ENCODE measurements around the gene CXCL1.

Gene CXCL1

DNA sequence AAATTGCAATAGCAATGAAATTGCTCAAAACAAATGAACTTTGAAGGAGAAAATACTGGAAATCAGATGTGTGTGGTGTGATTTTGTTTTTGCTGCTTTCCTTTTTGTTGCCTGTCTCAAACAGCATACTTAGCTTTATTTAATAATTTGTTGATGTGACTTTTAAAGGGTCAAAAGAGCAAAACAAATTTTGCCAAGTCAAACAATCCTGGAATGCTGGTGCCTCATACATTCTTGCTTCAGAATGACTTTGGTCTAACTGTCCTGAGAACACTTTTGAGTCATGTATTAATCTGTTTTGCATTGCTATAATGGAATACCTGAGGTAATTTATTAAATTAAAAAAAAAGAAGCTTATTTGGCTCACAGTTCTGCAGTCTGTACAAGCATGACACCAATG, 12.7 kb upstream of the CXCL1 start:
- TF ChIP-seq, protein P1, sequence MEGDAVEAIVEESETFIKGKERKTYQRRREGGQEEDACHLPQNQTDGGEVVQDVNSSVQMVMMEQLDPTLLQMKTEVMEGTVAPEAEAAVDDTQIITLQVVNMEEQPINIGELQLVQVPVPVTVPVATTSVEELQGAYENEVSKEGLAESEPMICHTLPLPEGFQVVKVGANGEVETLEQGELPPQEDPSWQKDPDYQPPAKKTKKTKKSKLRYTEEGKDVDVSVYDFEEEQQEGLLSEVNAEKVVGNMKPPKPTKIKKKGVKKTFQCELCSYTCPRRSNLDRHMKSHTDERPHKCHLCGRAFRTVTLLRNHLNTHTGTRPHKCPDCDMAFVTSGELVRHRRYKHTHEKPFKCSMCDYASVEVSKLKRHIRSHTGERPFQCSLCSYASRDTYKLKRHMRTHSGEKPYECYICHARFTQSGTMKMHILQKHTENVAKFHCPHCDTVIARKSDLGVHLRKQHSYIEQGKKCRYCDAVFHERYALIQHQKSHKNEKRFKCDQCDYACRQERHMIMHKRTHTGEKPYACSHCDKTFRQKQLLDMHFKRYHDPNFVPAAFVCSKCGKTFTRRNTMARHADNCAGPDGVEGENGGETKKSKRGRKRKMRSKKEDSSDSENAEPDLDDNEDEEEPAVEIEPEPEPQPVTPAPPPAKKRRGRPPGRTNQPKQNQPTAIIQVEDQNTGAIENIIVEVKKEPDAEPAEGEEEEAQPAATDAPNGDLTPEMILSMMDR (IDR thresholded peaks at IDR 0.05; ENCODE audit: low read depth, low read length, missing control alignments), result no peak
- H3K4me3 ChIP-seq (ENCODE audit: low read depth, low read length), result no peak overlapping the region
- no peak for DNase-seq (ENCODE audit: low read depth)

DNA sequence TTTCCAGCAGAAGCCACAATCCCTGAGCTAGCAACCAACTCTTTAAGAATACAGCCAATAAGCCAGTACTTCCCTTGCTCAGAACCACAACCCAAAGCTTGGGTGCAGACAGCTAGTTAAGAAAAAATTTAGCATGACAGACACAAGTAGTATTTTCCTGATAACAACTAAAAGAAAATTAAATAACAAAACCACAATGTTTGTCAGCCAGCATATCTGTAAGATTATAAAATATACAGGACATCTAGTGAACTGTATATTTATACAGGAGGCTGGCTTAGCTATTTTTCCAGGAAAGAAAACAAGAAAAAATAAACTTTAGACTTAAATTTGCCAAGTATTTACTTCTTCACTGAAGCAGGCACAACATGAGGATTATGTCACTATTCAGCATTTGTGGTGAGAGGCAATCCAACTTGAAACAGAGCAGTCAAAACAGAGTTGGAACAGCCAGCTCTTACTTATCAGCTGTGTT, 9.5 kb upstream of the CXCL1 start:
- DNase-seq (ENCODE audit: low read depth), result no peak
- TF ChIP-seq, protein P1 (IDR thresholded peaks at IDR 0.05; ENCODE audit: low read depth, low read length, missing control alignments), result no peak
- H3K4me3 ChIP-seq (ENCODE audit: low read depth, low read length), result no peak overlapping the region

DNA sequence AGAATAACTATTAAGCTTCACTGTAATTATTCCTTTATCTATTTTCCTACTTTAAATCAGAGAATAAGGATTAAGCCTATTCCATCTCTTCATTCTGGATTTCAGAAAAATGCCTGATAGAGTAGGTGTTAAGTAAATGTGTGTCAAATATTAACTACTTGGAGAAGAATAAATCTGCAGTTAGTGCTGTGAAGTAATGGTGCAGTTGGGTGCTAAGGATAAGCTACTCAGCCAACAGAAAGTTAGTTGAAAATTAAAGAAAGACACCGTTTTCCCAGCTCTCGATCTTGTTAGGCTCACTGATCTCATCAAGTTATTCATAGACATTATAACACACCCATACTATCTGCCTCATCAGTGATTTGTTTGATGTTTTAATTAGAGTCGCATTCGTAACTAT, 9.0 kb upstream of the CXCL1 start:
- H3K4me3 ChIP-seq (ENCODE audit: low read depth, low read length), result no peak overlapping the region
- no peak for DNase-seq (ENCODE audit: low read depth)
- TF ChIP-seq, protein P1 (IDR thresholded peaks at IDR 0.05; ENCODE audit: low read depth, low read length, missing control alignments), result no peak

DNA sequence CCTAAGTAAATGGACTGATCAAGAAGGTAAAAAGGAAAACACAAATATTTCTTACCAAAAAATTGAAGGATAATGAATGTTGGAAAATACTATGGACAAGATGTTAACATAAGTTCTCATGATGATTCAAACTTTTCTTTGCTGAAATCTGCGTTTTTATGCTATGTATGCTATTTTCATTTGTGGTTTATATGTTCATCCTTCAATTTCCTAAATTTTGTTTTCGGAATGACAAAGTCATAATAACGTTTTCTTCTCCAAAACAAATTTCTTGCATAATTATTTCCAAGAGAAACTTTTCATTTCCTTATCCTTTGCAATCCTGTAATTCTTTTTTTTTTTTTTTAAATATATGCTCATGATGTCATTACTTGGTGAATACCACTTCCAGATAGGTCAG, 8.3 kb upstream of the CXCL1 start:
- no peak overlapping the region for H3K4me3 ChIP-seq (ENCODE audit: low read depth, low read length)
- TF ChIP-seq, protein P1 (IDR thresholded peaks at IDR 0.05; ENCODE audit: low read depth, low read length, missing control alignments), result no peak
- no peak for DNase-seq (ENCODE audit: low read depth)

DNA sequence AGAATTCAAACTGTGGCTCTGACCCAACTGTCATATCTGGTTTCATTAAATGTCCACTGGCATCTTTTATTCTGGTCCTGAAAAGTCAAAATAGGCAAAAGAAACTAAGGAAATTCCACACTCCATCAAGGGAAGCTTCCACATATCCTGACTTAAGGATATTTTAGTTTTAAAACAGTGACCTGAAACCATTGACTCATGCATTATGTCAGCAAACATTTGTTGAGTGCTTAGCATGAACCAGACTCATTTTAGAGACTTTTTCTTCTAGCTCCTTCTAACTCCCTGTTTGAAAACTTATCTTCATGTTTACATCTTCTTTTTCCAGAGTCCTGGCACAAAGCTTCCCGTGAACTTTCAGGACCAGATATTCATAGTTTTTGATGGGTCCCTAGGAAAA, 6.9 kb upstream of the CXCL1 start:
- TF ChIP-seq, protein P1 (IDR thresholded peaks at IDR 0.05; ENCODE audit: low read depth, low read length, missing control alignments), result no peak
- DNase-seq (ENCODE audit: low read depth), result no peak
- H3K4me3 ChIP-seq (ENCODE audit: low read depth, low read length), result no peak overlapping the region

DNA sequence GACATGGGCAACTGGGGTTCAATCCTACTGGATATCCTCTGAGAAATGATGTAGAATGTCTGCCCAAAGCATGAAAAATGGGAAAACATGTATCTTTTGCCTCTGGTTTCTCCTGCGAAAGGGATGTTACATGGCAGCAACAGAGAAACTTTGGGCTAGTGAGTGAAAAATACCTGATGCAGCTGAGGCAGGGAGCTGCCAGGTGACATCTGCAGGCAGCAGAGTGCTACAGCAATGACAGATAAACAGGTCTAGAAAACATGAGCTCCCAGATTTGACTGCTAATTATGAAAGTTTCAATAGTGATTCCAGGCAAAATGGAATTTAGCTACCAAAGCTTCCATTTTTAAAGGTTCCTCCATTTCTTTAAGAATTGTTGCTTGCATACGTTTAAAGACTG, 4.8 kb upstream of the CXCL1 start:
- no peak for DNase-seq (ENCODE audit: low read depth)
- no peak overlapping the region for H3K4me3 ChIP-seq (ENCODE audit: low read depth, low read length)
- TF ChIP-seq, protein P1 (IDR thresholded peaks at IDR 0.05; ENCODE audit: low read depth, low read length, missing control alignments), result peak; percentile 58

DNA sequence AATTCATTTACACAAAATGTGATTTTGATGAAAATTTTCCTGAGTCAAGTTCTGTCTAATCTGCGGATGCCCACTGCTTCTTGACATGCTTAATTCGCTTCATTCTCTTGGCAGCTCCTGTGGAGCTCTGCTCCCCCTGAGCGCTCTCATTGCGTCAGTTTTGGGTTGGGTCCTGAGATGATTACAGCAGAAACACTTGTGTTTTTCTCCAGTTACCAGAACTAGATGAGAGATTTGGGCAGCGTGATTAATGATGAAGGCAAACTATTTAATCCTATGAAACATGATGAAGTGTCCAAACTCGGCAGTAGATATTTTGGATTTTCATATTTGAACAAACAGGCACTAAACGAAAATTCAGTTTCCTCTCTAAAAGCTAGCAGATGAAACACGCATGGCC, 4.2 kb upstream of the CXCL1 start:
- TF ChIP-seq, protein P1 (IDR thresholded peaks at IDR 0.05; ENCODE audit: low read depth, low read length, missing control alignments), result no peak
- no peak overlapping the region for H3K4me3 ChIP-seq (ENCODE audit: low read depth, low read length)
- DNase-seq (ENCODE audit: low read depth), result no peak
